H1 (cell line): ENCODE measurements around the gene LRRC32. TPM values are rescaled to one million over a fixed set of nuclear protein-coding genes. Genes with fewer than 3 reads are reported as not detected.

Experiments used
- CHD1 ChIP-seq: IDR thresholded peaks from 2 replicates; pipeline ENCODE4 v1.6.1; 2012; ENCODE audit warnings: low read depth, low read length, improper control_type of control experiment
- MAFK ChIP-seq: IDR thresholded peaks from 2 replicates; pipeline ENCODE4 v1.6.1; 2012; ENCODE audit warnings: low read depth, mild to moderate bottlenecking, improper control_type of control experiment, low read length
- SIN3A ChIP-seq, 2 experiments: IDR thresholded peaks in 1 of 2; conservative IDR thresholded peaks in 1 of 2; 2 replicates each; pipeline ENCODE4 v1.6.1; 2011 to 2012; ENCODE audit warnings: low read length in 2 of 2, improper control_type of control experiment in 1 of 2, low read depth in 1 of 2, mild to moderate bottlenecking in 1 of 2
- SRF ChIP-seq: IDR thresholded peaks from 2 replicates; pipeline ENCODE4 v1.6.1; 2011; ENCODE audit warnings: mild to moderate bottlenecking, low read depth, low read length, moderate library complexity
- SUZ12 ChIP-seq: fragments of 200-600 bp; sonication (generic); IDR thresholded peaks from 2 replicates; pipeline ENCODE4 v1.6.1; 2012; ENCODE audit warnings: mild to moderate bottlenecking, inconsistent platforms, low read length, moderate library complexity, mixed read lengths
- YY1 ChIP-seq: IDR thresholded peaks from 2 replicates; pipeline ENCODE4 v1.6.1; 2011; ENCODE audit warnings: low read depth, mild to moderate bottlenecking, low read length
- polyA plus RNA-seq, 7 experiments: library from polyadenylated mRNA; depleted of rRNA in 3 of 7; stranded (reverse) in 5 of 7; unstranded in 2 of 7; fragments of >200 nt in 5 of 7; fragments of 200-250 nt in 2 of 7; gene quantifications; 1 replicate in 5 of 7; 2 replicates in 1 of 7; 4 replicates in 1 of 7; pipeline versions ENCODE4 v1.2.1 to v1.2.3, GENCODE V29; 2011 to 2013; ENCODE audit warnings: missing spikeins in 2 of 7, mixed read lengths in 2 of 7
- total RNA-seq: library from RNA; stranded (reverse); fragmentation: NEBNext Ultra II Directional; extraction: Animal tissue kit (Norgen Biotek cat#: 25700); gene quantifications from 2 replicates; pipeline ENCODE4 v1.2.1, GENCODE V29; 2021

Gene LRRC32
- total and polyA plus RNA-seq, 2 of the 8 experiments (the other 6 are each of a cell fraction or from before 2014, with no cell fraction given), result 0.99 to 1.9 TPM

GRCh38 chr11:76705826-76706225 is 35.3 kb upstream of the LRRC32 start (continued):
- no peak for TF ChIP-seq CHD1
- TF ChIP-seq SUZ12, result no peak
- TF ChIP-seq YY1, result no peak
- no peak for TF ChIP-seq SRF
- TF ChIP-seq MAFK, result no peak
- no peak for TF ChIP-seq SIN3A (conservative IDR thresholded peaks at IDR 0.05 in 1 of 2, IDR thresholded peaks at IDR 0.05 in 1 of 2; ENCODE audit: low read depth in 1 of 2, low read length in 2 of 2)
- TF ChIP-seq, all 59 proteins: peak for 0
